Activated CD8-positive, alpha-beta memory T cell treated with anti-CD3 and anti-CD28 coated beads for 1 hour (primary cell): Measurements from ENCODE around the gene CDO1.

Source experiments
- DNase-seq, 2 donors: peaks; one replicate each; pipeline ENCODE4 v3.0.0-alpha.2; 2020; ENCODE audit warnings: low read depth in 1 of 2; ENCODE audit errors: extremely low read depth in 1 of 2

Gene CDO1

GRCh38 chr5:115816226-115817081, at the start of gene CDO1:
Gene CDO1 (minus strand): TSS chr5:115816659. CDS start chr5:115816397, 262 bp downstream.
- DNase-seq = no peak

- DNase-seq = no peak
These were observed 42.9 kb upstream of the CDO1 start for GRCh38 chr5:115859378-115859777.

GRCh38 chr5:115858396-115858795, 41.9 kb upstream of the CDO1 start:
- DNase-seq = no peak

GRCh38 chr5:115857626-115858349, 41.3 kb upstream of the CDO1 start:
- DNase-seq = no peak

GRCh38 chr5:115857057-115857479, 40.6 kb upstream of the CDO1 start:
- no peak for DNase-seq

GRCh38 chr5:115855959-115856358, 39.5 kb upstream of the CDO1 start:
- DNase-seq = no peak

GRCh38 chr5:115854139-115854538, 37.7 kb upstream of the CDO1 start:
- no peak for DNase-seq

- DNase-seq = no peak
These were observed 34.4 kb upstream of the CDO1 start for GRCh38 chr5:115850744-115851416.

- no peak for DNase-seq
These were observed 32.9 kb upstream of the CDO1 start for GRCh38 chr5:115849258-115849798.

- no peak for DNase-seq
These were observed 30.8 kb upstream of the CDO1 start for GRCh38 chr5:115847290-115847689.

GRCh38 chr5:115844321-115844817, 27.9 kb upstream of the CDO1 start:
- no peak for DNase-seq

GRCh38 chr5:115843444-115844130, 27.1 kb upstream of the CDO1 start:
- DNase-seq = no peak

GRCh38 chr5:115842952-115843351, 26.5 kb upstream of the CDO1 start:
- no peak for DNase-seq

- no peak for DNase-seq
These were observed 25.9 kb upstream of the CDO1 start for GRCh38 chr5:115842089-115842935.

GRCh38 chr5:115841382-115842088, 25.1 kb upstream of the CDO1 start, which contains the start of the genes AP3S1 and ATG12:
Gene AP3S1 (plus strand): TSS chr5:115841935. CDS start chr5:115842038, 103 bp downstream.
Gene ATG12 (minus strand): TSS chr5:115841565. CDS start chr5:115841552, 13 bp downstream.
- DNase-seq = peak; percentile 76 to 86

GRCh38 chr5:115840873-115841272, 24.4 kb upstream of the CDO1 start:
- DNase-seq = no peak

- no peak for DNase-seq
These were observed 22.5 kb upstream of the CDO1 start for GRCh38 chr5:115838885-115839518.

GRCh38 chr5:115835481-115835880, 19.0 kb upstream of the CDO1 start:
- no peak for DNase-seq
